ENCODE results near the gene CCDC116. TPM values are rescaled to one million over a fixed set of nuclear protein-coding genes. Genes with fewer than 3 reads are reported as not detected.

CCDC116 gene
- total and polyA plus RNA-seq, 10 of the 15 experiments (the other 5 are each of a cell fraction or from before 2014, with no cell fraction given): 0.04 to 0.18 (median 0.04) TPM; not detected in 6

GRCh38 chr22:21612858-21613257 is 19.7 kb upstream of the CCDC116 start (continued):
- TF ChIP-seq STAT3 (IDR thresholded peaks at IDR 0.05; ENCODE audit: low read depth, low read length) (no peak), NFXL1 (IDR thresholded peaks at IDR 0.05; ENCODE audit: borderline replicate concordance) (no peak), MEF2B (IDR thresholded peaks at IDR 0.05; ENCODE audit: partially characterized antibody, poor library complexity, severe bottlenecking) (no peak), EED (IDR thresholded peaks at IDR 0.05; ENCODE audit: low read depth) (no peak), USF2 (IDR thresholded peaks at IDR 0.05; ENCODE audit: borderline replicate concordance, low read depth, low read length) (no peak), RUNX3 (IDR thresholded peaks at IDR 0.05; ENCODE audit: low read length) (no peak), E2F4 (IDR thresholded peaks at IDR 0.05; ENCODE audit: low read depth, low read length) (no peak)

GRCh38 chr22:21613553-21614233 is 18.9 kb upstream of the CCDC116 start:
- H4K20me1 ChIP-seq (ENCODE audit: control insufficient read depth, insufficient read depth): peaks cover 3% of the 10 kb centered on the region; the same call in 1 of the 2 replicates
- no peak for FAIRE-seq
- BruUV-seq (replicated peaks): no TSS peak
- H2AFZ ChIP-seq (ENCODE audit: control insufficient read depth, low read depth, low read length): no peak overlapping the region
- WGBS (ENCODE audit: insufficient coverage, insufficient replicate concordance, low lambda C conversion rate, missing lambda C conversion rate): 89% methylated on average over 4 of the region's 4 CpGs
- no peak overlapping the region for H3K9ac ChIP-seq (ENCODE audit: control insufficient read depth, insufficient read depth, low read length)
- no peaks in the 10 kb centered on the region for H3K4me1 ChIP-seq (ENCODE audit: control insufficient read depth, insufficient read depth, low read length)
- H3K27me3 ChIP-seq (replicated peaks in 1 of 2; ENCODE audit: control insufficient read depth in 2 of 2, insufficient read depth in 2 of 2, low read length in 1 of 2): no peaks in the 10 kb centered on the region
- DNase-seq (ENCODE audit: low read depth, low spot score): no peak
- no peaks in the 10 kb centered on the region for H3K9me3 ChIP-seq (replicated peaks; ENCODE audit: control insufficient read depth, insufficient read depth, low read length)
- H3K27ac ChIP-seq (ENCODE audit: control insufficient read depth, insufficient read depth): no peak overlapping the region
- ChIA-PET CTCF (interaction anchor here (1.0 to 2.7 kb wide), 4 partner anchors 10 to 33 kb away, joined by 3 to 9 read pairs (median 6); partner anchors contain the start of genes SDF2L1 and YDJC), SMC1A (ENCODE audit: uncharacterized antibody, unreplicated experiment) (interaction anchor here (0.7 kb wide), 1 partner anchor 30 kb away, joined by 3 read pairs; no protein-coding TSS in a partner anchor), POLR2A (interaction anchor here (1.4 to 2.4 kb wide), 2 partner anchors 15 to 28 kb away, joined by 3 to 6 read pairs; no protein-coding TSS in a partner anchor), RAD21 (ENCODE audit: unreplicated experiment) (interaction anchor here (0.9 kb wide), 1 partner anchor 35 kb away, joined by 3 read pairs; no protein-coding TSS in a partner anchor)
- no peak overlapping the region for H3K4me2 ChIP-seq (ENCODE audit: control insufficient read depth, insufficient read depth)
- peaks cover 19 to 20% of the 10 kb centered on the region in 2 experiments for H3K36me3 ChIP-seq (ENCODE audit: control insufficient read depth in 2 of 2, insufficient read depth in 2 of 2, low read length in 1 of 2)
- intact Hi-C loops (cut with micrococcal nuclease; ENCODE audit: unreplicated experiment) (no loop called here), in situ Hi-C loops (cut with MboI) (loop anchor here (10.0 kb wide), 1 partner anchor 519 kb away; no protein-coding TSS in a partner anchor)
- H3K79me2 ChIP-seq (ENCODE audit: control insufficient read depth, insufficient read depth, low read length): peaks cover 12% of the 10 kb centered on the region
- no peak overlapping the region for H3K4me3 ChIP-seq
- ATAC-seq: no peak
- TF ChIP-seq NFXL1 (IDR thresholded peaks at IDR 0.05; ENCODE audit: borderline replicate concordance) (no peak), CEBPB (IDR thresholded peaks at IDR 0.05; ENCODE audit: borderline replicate concordance in 1 of 2, low read depth in 2 of 2, low read length in 2 of 2) (no peak), RAD51 (IDR thresholded peaks at IDR 0.05) (no peak), CBX5 (IDR thresholded peaks at IDR 0.05; ENCODE audit: low read depth) (no peak), CHD1 (IDR thresholded peaks at IDR 0.05; ENCODE audit: low read depth, low read length) (no peak), ZNF207 (IDR thresholded peaks at IDR 0.05; ENCODE audit: borderline replicate concordance) (no peak), CBX3 (IDR thresholded peaks at IDR 0.05; ENCODE audit: borderline replicate concordance, low read depth) (no peak), EED (IDR thresholded peaks at IDR 0.05; ENCODE audit: low read depth) (no peak), KDM1A (IDR thresholded peaks at IDR 0.05; ENCODE audit: borderline replicate concordance) (no peak), ZBTB4 (CRISPR knock-in tag; IDR thresholded peaks at IDR 0.05) (no peak), HDAC2 (IDR thresholded peaks at IDR 0.05) (no peak), SMAD5 (IDR thresholded peaks at IDR 0.05; ENCODE audit: low read depth) (no peak), SMC3 (IDR thresholded peaks at IDR 0.05; ENCODE audit: borderline replicate concordance, low read length) (no peak)
